BE2C (cell line): Measurements from ENCODE around the gene CDC42BPG.

Experiments
- DNase-seq: peaks from one replicate; pipeline ENCODE4 v3.0.0-alpha.2; 2020
- H3K27me3 ChIP-seq: fragments of 250-450 bp; sonication (Bioruptor Pico); 2 replicates; pipeline ENCODE4 v1.5.1; 2020; ENCODE audit warnings: mild to moderate bottlenecking
- H3K36me3 ChIP-seq: fragments of 250-450 bp; sonication (Bioruptor Pico); 2 replicates; pipeline ENCODE4 v1.5.1; 2020; ENCODE audit warnings: mild to moderate bottlenecking
- H3K4me1 ChIP-seq: fragments of 250-450 bp; sonication (Bioruptor Pico); 2 replicates; pipeline ENCODE4 v1.5.1; 2020
- H3K4me3 ChIP-seq: 2 replicates; pipeline ENCODE4 v1.5.1; 2011; ENCODE audit warnings: low read depth, low read length
- H3K9me3 ChIP-seq: fragments of 250-450 bp; sonication (Bioruptor Pico); 2 replicates; pipeline ENCODE4 v1.5.1; 2020
- TF ChIP-seq, protein P1 (sequence below): IDR thresholded peaks from 2 replicates; pipeline ENCODE4 v1.5.1; 2012; ENCODE audit warnings: mild to moderate bottlenecking, low read depth, low read length

The CDC42BPG gene

DNA sequence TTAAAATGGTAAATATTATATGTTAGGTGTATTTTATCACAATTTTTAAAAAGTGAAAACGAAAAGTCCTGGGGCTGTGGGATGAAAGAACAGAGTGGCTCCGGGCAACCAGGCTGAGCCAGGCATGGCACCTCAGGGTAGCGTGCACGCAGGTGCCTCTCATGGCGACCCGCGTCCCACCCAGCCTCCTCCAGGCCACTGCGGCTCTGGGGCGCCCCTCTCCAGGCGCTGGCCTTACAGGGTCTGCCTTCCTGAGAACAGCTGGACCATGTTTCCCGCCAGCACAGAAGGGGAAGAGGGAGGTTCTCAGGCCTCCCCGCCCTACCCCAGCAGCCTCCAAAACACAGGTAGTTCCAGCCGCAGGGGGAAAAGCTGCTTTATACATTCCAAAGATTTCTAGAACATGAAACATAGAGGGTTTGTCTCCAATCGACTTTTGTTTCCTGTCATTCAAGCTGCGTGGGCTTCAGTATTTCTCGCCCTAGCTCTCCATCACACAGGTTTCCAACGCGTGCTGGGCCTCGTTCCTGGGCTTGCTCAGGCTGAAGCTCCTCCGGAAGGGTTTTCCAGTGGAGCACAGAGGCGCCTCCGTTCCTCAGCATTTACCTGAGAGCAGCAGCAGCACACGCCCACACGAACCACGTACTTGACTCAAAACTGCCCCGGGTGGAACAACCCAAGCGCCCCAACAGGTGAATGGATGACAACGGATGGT, 23.5 kb upstream of the CDC42BPG start:
- H3K27me3 ChIP-seq: no peaks in the 10 kb centered on the region
- H3K4me3 ChIP-seq: no peak overlapping the region
- H3K9me3 ChIP-seq: no peaks in the 10 kb centered on the region
- no peak for DNase-seq
- no peaks in the 10 kb centered on the region for H3K36me3 ChIP-seq
- H3K4me1 ChIP-seq: peaks cover 7% of the 10 kb centered on the region
- TF ChIP-seq, protein P1, sequence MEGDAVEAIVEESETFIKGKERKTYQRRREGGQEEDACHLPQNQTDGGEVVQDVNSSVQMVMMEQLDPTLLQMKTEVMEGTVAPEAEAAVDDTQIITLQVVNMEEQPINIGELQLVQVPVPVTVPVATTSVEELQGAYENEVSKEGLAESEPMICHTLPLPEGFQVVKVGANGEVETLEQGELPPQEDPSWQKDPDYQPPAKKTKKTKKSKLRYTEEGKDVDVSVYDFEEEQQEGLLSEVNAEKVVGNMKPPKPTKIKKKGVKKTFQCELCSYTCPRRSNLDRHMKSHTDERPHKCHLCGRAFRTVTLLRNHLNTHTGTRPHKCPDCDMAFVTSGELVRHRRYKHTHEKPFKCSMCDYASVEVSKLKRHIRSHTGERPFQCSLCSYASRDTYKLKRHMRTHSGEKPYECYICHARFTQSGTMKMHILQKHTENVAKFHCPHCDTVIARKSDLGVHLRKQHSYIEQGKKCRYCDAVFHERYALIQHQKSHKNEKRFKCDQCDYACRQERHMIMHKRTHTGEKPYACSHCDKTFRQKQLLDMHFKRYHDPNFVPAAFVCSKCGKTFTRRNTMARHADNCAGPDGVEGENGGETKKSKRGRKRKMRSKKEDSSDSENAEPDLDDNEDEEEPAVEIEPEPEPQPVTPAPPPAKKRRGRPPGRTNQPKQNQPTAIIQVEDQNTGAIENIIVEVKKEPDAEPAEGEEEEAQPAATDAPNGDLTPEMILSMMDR: no peak

DNA sequence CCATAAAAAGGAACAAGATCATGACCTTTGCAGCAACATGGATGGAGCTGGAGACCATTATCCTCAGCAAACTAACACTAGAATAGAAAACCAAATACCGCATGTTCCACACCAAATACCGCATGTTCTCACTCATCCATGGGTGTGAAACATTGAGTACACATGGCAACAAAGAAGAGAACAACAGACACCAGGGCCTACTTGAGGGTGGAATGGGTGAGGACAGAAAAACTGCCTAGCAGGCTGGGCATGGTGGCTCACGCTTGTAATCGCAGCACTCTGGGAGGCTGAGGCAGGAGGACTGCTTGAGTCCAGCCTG, 21.7 kb upstream of the CDC42BPG start:
- Histone ChIP-seq H3K27me3 (no peaks in the 10 kb centered on the region), H3K4me3 (no peak overlapping the region), H3K4me1 (peaks cover 7% of the 10 kb centered on the region), H3K36me3 (no peaks in the 10 kb centered on the region), H3K9me3 (no peaks in the 10 kb centered on the region)
- TF ChIP-seq, protein P1: no peak
- no peak for DNase-seq

DNA sequence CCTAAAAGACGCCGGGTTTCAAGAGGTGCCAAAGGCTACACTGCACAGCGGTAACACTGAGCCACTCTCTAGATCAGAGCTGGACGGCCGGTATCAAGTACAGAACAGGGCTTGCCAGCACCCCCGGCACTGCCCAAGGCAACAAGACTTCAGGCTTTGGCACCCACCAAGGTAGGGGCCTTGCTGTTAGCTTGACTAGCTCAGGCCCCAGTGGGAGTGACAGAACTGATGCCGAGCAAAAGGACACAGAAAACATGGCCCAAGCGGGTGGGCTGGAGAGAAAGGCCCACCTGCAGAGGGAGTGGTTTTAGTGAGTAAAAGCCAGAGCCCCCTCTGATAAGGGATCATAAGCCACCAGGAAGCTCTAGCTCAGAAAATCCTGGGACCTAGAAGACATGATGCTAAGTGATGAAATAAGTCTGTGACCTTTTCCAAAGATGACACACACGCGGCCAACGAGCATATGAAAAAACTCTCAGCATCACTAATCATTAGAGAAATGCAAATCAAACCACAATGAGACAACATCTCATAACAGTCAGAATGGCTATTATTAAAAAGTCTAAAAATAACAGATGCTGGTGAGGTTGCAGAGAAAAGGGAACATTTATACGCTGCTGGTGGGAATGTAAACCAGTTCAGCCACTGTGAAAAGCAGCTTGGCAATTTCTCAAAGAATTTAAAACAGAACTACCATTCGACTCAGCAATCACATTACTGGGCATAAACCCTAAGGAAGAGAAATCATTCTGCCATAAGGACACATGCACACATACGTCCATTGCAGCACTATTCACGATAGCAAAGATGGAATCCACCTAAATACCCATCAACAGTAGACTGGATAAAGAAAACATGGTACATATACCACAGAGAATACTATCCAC, 21.1 kb upstream of the CDC42BPG start:
- no peaks in the 10 kb centered on the region for H3K9me3 ChIP-seq
- no peaks in the 10 kb centered on the region for H3K27me3 ChIP-seq
- no peak for DNase-seq
- TF ChIP-seq, protein P1: no peak
- no peaks in the 10 kb centered on the region for H3K36me3 ChIP-seq
- H3K4me1 ChIP-seq: peaks cover 6% of the 10 kb centered on the region
- no peak overlapping the region for H3K4me3 ChIP-seq

DNA sequence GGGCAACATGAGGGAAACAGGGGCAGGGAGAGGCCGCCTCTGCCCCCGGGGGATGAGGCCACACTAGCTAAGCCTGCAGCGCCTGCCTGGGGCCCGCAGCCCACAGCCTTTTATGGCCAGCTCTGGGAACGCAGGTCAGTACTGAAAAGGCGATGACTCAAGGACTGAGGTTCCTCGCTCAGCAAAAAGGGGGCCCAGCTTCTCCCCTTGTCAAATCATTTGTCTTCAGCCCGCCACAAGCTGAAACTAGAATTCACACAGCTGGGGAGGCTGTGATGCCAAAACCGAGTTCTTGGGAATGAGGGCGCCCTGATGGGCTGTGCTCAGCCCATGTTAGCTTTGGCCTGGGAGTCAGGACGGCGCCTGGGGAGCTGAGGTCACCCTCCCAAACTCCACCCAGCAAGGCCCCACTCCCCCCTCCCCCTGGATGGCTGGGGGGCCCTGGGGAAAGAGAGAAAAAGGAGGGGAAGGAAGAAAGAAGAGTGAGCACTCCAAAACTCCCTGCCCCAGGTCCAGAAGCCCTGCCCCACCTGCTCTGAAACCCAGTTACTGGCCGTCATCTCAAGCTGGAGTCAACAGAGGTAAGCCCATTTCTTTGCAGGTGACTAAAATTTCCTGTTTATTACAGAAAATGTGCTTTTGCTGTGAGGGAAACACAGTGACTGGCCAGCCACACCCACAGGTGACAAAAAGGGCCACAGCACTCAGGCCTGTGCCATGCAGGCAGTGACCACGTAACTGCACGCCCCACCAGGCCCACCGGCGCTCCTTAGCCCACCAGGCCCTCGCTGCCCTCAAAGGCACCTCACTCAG, 20.2 kb upstream of the CDC42BPG start:
- H3K27me3 ChIP-seq: no peaks in the 10 kb centered on the region
- DNase-seq: no peak
- H3K36me3 ChIP-seq: no peaks in the 10 kb centered on the region
- H3K4me3 ChIP-seq: no peak overlapping the region
- H3K9me3 ChIP-seq: no peaks in the 10 kb centered on the region
- TF ChIP-seq, protein P1: no peak
- H3K4me1 ChIP-seq: no peaks in the 10 kb centered on the region; the same call in 1 of the 2 replicates

DNA sequence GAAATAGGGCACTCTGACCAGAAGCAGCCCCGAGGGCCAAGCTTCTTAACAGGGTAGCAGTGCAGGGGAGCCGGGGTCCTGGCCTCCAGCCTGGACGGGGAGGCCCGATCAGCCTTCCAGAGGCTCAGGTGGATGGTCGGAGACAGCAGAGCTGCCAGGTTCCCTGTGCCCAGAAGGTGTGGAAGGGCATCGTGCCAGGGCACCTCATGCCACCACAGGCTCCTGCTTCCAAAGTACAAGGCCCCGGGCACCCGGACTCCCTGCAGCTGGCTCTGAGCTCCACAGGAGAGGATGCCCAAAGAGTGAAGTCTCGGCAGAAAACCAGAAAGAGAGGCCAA, 19.7 kb upstream of the CDC42BPG start:
- no peaks in the 10 kb centered on the region for H3K9me3 ChIP-seq
- no peaks in the 10 kb centered on the region for H3K4me1 ChIP-seq
- H3K27me3 ChIP-seq: no peaks in the 10 kb centered on the region
- no peak overlapping the region for H3K4me3 ChIP-seq
- no peaks in the 10 kb centered on the region for H3K36me3 ChIP-seq
- TF ChIP-seq, protein P1: no peak
- no peak for DNase-seq
